Cardiac fibroblast (primary cell): ENCODE results near the gene CLIP1.

ENCODE experiments used
- DNase-seq, 2 donors: peaks; one replicate each; pipeline versions ENCODE4 v3.0.0 to v3.0.0-alpha.2; 2010; ENCODE audit warnings: low read depth in 2 of 2
- H3K4me3 ChIP-seq, 2 donors: replicated peaks in 1 of 2; 1 replicate in 1 of 2; 2 replicates in 1 of 2; pipeline ENCODE4 v1.5.1; 2011; ENCODE audit warnings: low read depth in 2 of 2, low read length in 2 of 2, mild to moderate bottlenecking in 2 of 2, moderate library complexity in 1 of 2
- TF ChIP-seq, protein P1 (sequence below): IDR thresholded peaks from one replicate; pipeline ENCODE4 v1.5.1; 2011; ENCODE audit warnings: low read depth, mild to moderate bottlenecking, low read length, inconsistent platforms

CLIP1 gene

DNA sequence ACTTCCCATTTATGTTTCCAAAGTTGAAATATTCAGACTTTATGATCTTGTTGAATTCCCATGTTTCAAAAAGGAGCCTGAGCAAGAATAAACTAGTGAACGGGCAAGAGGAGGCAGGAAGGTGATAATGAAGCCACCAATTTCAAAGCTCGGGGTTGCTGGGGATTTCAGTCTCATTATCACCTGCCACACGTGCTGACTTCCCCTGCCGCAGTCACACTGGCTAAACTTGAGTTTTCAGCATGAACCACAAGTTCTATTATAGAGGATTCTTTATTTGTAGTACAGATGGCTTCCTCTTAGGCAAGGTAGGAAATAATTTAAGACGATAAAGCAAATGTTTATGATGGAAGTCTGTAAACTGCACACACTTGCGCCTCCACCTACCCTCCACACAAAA is 178.5 kb downstream of the CLIP1 start:
- DNase-seq, result no peak
- TF ChIP-seq, protein P1, sequence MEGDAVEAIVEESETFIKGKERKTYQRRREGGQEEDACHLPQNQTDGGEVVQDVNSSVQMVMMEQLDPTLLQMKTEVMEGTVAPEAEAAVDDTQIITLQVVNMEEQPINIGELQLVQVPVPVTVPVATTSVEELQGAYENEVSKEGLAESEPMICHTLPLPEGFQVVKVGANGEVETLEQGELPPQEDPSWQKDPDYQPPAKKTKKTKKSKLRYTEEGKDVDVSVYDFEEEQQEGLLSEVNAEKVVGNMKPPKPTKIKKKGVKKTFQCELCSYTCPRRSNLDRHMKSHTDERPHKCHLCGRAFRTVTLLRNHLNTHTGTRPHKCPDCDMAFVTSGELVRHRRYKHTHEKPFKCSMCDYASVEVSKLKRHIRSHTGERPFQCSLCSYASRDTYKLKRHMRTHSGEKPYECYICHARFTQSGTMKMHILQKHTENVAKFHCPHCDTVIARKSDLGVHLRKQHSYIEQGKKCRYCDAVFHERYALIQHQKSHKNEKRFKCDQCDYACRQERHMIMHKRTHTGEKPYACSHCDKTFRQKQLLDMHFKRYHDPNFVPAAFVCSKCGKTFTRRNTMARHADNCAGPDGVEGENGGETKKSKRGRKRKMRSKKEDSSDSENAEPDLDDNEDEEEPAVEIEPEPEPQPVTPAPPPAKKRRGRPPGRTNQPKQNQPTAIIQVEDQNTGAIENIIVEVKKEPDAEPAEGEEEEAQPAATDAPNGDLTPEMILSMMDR, result no peak
- no peak overlapping the region for H3K4me3 ChIP-seq

DNA sequence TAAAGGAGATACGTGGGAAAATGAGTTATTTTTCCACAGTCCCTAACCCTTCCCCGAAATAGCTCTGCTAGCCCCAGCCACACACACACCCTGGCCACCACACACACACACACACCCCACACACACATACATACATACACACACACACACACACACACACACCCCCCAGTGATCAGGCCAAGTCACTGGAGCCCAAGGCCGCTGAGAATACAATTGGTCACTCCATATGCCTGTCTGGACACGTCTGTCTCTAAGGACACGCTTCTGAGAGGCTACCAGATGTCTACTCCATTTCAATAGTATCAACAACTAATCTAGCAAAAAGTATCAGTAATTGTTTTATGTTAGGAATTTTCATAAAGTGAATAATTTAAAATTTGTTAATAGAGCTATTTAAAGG is 183.6 kb downstream of the CLIP1 start:
- H3K4me3 ChIP-seq, result no peak overlapping the region
- TF ChIP-seq, protein P1, result no peak
- DNase-seq, result no peak

DNA sequence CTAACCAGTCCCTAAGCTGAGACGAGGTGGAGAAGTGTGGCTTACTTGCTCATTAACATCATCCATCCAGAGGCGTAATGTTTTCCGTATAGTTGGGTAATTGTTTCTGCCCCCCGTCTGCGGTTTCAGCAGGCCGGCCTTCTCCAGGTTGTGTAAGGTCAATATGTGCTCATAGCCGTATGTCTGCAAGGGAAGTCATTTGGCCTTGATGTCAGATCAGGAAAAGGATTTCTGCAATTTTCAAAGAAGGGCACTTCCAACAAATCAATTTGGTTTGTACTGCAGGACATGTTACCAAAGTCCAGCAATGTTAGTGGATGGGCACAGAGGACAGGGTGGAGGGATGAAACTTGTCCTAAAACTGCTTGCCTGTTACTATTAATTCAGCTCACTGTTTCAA is 186.7 kb downstream of the CLIP1 start:
- TF ChIP-seq, protein P1, result no peak
- no peak for DNase-seq

DNA sequence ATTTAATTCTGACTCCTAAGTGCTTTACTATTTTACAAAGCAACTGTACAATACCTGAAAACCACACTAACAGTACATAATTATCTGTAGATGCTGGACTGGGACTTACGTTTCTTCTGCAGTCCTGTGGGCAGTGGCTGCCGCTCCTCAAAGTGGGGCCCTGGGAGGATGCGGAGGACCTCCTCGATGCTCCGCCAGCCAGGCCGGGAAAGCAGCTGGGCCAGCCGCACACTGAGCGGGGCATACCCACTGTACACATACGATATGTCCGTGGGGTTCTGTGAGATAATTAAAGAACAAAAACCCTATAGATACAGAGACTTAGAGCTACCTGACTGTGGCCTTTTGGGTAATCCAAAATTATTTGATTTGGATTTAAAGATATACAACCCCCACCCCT is 189.8 kb downstream of the CLIP1 start:
- no peak overlapping the region for H3K4me3 ChIP-seq
- TF ChIP-seq, protein P1, result no peak
- DNase-seq, result no peak

More for the DNA sequence above, 186.7 kb downstream of the CLIP1 start:
- H3K4me3 ChIP-seq, result no peak overlapping the region

DNA sequence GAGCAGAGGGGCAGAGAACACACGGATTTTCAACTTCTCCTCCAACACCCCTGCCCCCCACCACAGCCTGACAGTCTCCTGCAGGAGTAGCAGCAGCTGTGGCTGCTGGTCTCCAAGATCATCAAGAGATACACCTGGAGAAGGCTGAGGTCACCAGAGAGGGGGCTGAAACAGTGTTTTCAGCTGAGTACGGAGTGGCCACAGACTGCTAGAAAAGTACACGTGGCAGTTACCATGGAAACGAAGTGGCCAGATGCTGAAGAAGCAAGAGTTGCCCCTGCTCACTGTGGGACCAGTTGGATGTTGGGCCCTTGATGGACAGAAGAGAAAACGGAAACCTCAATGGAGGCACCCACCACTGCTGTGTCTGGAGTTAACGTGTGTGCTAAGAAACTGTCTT is 191.7 kb downstream of the CLIP1 start:
- H3K4me3 ChIP-seq, result no peak overlapping the region
- TF ChIP-seq, protein P1, result no peak
- DNase-seq, result no peak

DNA sequence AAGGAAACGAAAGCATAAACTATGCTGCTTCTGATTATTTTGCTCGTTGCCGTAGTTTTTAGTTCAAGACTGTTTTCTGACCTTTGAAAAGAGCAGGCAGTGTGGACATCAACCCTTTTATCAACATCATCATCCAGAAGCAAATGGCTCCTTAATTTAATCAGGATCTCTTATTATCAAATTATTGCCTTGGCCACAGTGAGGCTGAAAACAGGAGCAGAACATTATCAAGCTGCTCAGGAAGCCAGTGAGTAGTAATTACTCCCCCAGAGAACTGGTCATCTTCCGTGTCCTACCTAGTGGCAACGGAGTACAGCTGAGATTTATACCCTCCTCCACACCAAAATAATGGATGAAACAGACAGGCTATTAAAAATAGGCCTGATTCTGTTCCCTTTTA is 194.4 kb downstream of the CLIP1 start:
- TF ChIP-seq, protein P1, result no peak
- no peak for DNase-seq
- H3K4me3 ChIP-seq, result no peak overlapping the region

DNA sequence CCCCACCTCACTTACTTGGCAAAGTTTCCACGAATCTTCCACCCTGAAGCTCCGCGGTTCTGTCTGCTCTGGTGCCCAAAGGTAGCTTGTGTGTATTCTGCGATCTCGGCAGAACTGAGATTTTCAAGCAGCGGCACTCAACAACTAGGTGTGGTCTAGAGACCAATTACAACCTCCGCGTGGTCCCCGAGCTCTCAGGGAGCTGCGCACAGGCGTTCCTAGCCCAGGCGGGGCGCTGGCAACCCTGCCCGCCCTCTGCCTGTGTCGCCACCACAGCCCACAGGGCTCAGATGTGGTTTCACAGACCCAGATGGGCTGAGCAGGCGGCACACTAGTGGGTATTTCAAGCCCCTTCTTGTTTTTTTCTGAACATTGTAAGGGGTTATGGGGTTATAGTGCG is 195.1 kb downstream of the CLIP1 start:
- no peak overlapping the region for H3K4me3 ChIP-seq
- TF ChIP-seq, protein P1, result no peak
- no peak for DNase-seq
